SK-N-DZ (cell line): ENCODE data around the gene DNAJB13. TPM values are rescaled to one million over a fixed set of nuclear protein-coding genes. Genes with fewer than 3 reads are reported as not detected.
"Not testable (repeated sequence)": the region's sequence is repeated elsewhere in the genome, so short reads cannot be mapped to it uniquely, and the experiment has no call there.

Experiments used
- DNase-seq: peaks from one replicate; pipeline ENCODE4 v3.0.0-alpha.2; 2015; ENCODE audit warnings: low spot score
- polyA plus RNA-seq, 2 experiments: library from polyadenylated mRNA; depleted of rRNA; stranded (reverse); fragments of >200 nt; gene quantifications; 2 replicates each; pipeline ENCODE4 v1.2.3, GENCODE V29; 2014

Gene DNAJB13, protein sequence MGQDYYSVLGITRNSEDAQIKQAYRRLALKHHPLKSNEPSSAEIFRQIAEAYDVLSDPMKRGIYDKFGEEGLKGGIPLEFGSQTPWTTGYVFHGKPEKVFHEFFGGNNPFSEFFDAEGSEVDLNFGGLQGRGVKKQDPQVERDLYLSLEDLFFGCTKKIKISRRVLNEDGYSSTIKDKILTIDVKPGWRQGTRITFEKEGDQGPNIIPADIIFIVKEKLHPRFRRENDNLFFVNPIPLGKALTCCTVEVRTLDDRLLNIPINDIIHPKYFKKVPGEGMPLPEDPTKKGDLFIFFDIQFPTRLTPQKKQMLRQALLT
- not detected in 2 replicates for polyA plus RNA-seq (2014; cell fraction: cytosol; rRNA removed)
- polyA plus RNA-seq (2014; cell fraction: nucleus; rRNA removed): not detected in 2 replicates

DNA sequence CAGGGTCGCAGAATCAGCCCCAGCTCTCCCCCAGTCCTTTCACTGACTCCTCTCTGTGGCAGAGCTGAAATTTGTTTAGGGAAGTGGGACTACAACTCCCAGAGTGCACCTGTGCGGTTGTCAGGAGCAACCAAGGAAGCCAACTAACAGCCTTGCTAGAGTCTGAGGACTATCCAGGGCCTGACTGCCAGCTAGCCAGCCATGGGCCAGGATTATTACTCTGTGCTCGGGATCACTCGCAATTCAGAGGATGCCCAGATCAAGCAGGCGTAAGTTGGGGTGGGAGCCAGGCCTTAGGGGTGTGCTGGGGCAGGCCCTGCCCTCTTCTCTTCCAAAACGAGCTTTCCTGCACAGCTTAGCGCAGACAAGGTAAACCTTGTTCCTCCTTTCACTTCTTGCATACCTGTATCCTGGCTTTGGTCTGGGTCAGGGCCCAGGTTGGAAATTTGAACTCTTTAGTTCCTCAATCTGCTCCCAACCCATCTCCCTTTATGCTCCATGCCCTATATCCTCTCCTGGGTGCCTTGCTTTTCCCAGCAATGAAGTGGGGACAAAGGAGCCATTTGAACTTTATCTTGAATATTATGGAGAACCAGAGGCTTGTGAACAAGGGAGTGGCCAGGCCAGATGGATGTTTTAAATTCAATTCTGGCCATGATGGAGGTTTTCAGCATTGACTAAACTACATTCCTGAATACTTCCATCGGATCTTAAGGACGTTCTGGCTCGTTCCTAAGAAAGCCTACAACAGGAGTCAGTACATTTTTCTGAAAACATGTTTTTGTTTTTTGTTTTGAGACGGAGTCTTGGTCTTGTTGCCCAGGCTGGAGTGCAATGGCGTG is at the start of gene DNAJB13:
Gene DNAJB13, plus strand, starts transcription at position 158 of the 842 bp plus-strand sequence. Its CDS starts 44 bp downstream, at position 202.
- peak; percentile 67 for DNase-seq

DNA sequence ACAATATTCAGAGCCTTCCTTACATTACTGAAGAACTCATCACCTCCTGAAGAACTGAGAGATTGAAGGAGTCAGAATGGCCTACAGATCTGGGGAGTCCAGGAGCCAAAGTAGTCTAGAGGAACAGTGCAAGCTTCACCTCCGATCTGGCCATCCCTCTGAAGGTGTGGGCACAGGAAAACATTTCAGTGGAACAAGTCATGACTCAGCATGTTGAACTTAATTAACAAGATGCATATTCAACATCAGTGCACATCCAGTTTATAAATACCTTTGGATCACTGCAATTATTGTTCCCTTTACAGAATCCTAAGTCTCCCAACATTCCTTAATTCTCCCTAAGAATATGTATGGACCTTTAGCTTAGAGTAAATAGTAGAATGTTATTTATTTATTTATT is 48.5 kb upstream of the DNAJB13 start:
- DNase-seq: no peak

DNA sequence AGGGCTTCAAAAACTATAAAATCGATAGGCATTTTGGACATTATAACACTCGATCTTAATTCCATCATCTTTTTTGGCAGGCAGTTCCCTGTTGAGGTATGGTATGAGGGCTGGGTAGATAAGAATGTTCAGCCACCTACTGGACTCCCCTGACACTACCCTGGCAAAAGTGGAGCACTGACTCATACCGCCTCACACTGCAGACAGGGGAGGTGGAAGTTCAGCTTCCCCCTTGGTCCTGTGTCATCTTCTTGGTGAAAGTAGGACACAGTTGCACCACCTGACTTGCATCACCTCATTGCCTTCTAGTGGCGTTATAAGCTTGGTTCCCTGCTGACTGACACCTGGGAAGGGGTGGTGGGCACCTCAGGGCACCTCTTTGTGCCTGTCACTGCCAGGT is 43.6 kb upstream of the DNAJB13 start:
- no peak for DNase-seq

DNA sequence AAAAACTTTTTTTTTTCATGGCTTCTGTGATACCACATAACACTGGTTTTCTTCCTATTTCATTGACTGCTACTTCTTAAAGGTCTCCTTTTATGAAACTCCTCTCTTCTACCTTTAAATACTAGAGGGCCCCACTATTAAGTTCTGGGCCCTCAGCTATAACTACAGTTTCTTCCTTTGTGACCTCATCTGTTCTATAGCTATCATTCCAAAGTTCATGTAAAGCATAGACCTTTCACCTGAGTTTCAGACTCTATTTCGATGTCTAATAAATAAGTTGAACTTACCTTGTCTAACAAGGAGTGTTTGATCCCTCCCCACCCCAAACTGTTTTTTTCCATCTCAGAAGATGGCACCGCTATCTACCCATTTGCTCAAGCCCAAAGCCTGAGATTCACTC is 38.8 kb upstream of the DNAJB13 start:
- DNase-seq: no peak

DNA sequence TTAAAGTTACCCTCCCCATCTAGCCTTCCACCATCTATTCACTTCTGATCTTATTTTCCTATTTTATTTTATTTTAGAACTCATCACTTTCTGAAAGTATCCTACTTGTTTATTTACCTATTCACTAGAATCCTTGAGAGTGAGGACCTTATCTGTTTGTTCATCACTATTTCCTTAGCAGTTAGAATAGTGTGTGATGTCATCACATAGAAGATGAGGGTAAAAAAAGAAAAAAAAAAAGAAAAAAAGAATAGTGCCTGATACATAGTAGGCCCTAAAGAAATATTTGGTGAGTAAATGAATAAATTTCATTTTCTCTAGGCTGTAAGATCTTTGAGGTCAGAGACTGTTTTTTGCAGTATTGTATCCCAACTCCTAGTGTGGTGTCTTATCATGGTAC is 37.4 kb upstream of the DNAJB13 start:
- no peak for DNase-seq

DNA sequence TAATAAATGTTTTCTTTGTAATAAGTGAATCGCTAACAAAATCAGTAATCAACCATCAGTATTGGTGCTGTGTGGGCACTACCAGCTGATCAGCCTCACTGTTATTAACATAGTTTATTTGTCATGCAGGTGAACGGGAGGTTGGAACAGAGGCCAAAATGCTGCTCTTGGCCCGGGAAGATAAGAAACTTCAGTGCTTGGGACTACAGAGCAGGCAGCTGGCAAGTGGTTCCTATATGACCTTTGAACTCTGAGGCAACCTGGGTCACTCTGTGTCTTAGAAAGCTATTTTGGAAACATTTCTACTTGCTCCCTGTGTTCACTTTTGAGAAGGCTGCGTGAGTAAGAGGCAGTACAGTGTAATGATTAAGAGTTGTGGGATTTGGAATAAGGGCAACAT is 36.5 kb upstream of the DNAJB13 start:
- no peak for DNase-seq

DNA sequence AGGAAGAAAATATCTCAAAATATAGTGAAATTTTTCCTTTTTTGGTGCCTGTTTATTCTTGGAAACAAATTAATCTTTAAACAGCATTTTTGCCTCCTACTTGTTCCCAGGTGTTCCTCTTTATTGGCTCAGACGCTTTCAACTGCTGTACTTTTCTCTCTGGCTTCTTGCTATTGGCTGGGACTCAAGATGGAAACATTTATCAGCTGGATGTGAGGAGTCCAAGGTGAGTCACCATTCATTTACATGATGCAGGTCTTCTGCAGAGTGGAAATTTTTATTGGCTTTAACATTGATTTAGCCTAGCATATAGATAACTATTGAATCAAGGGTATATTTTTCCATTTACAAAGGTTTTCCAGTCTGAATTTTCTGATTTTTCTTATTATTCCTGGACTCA is 34.4 kb upstream of the DNAJB13 start:
- no peak for DNase-seq

DNA sequence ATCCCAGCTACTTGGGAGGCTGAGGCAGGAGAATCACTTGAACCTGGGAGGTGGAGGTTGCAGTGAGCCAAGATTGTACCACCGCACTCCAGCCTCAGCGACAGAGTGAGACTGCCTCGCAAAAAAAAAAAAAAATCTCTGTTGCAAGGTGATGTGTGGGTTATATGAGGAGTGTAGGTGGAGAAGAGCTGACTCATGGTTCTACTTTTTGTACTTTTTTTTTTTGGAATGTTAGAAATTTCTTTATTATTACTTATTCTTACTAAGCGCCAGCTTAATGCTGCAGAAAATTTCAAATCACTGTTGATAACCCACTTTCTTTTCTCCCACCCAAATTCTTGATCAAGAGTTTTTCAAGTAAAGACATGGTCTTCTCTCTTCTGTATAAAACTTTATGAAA is 29.6 kb upstream of the DNAJB13 start:
- DNase-seq: no peak

DNA sequence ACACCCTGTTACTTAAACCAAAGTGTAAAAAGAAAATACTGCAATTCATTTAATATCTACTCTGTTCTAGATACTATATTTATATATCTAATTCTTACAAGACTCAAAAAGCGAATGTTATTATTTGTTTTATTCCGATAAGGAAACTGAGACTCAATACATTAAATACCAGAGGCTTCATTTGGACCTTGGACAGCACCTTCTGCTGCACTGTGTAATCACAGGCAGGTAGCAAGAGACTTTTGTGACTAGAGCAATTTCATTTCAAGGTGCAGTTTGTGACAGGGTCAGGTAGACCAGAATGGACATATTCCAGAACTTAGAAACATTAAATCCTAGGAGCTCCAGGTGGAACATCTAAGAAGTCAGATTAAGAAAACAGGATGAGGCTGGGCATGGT is 21.4 kb upstream of the DNAJB13 start:
- DNase-seq: no peak

DNA sequence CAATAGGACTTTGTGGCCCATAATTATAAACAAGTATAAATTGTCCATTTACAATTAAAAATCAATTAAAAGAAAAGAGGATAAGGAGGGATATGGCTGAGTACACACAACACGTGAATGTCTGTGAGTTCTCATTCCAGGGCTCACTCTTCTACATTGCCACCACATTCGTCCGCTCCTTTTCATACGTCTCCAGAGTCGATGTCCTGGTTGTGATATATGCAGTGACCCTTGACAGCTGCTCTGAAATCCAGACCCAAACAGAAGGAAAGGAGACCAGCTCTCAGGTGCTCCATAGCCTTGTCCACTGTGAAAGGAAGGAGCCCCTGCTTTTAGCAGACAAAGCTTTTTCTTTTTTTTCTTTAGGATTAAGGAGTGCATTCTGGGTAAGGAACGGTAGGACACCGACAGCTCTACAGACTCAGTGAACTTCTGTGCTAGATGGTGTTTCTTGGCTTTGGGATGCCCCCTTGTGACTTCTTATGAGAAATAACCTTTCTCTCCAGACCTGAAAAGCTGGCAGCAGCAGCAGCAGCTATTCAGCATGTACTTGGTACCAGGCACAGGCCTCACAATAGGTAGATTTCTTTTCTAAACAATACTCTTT is 19.7 kb upstream of the DNAJB13 start:
- DNase-seq: peak; percentile 65

DNA sequence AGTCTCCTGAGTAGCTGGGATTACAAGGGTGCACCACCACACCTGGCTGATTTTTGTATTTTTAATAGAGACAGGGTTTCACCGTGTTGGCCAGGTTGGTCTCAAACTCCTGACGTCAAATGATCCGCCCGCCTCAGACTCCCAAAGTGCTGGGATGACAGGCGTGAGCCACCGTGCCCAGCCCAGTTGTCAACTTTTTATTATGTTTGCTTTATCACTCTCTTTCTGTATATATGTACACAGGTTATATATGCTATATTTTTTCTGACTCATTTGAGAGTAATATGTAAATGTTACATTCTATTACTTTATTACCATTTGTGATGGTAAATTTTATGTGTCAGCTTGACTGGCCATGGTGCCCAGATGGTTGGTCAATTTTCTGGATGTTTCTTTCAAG is 18.9 kb upstream of the DNAJB13 start:
- DNase-seq: no peak

DNA sequence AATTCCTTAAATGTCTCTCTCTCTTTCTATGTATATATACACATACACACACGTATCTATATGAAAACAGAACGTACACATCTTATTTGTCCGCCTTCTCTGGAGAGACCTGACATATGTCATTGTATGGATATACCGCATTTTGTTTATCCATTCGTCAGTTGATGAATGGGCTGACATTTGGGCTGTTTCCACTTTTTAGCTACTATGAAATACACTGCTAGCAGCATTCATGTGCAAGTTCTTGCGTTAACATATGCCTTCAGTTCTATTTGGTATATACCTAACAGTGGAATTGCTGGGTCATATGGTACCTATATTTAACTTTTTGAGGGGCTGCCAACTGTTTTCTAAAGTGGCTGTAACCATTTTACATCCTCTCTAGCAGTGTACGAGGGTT is 18.0 kb upstream of the DNAJB13 start:
- no peak for DNase-seq

DNA sequence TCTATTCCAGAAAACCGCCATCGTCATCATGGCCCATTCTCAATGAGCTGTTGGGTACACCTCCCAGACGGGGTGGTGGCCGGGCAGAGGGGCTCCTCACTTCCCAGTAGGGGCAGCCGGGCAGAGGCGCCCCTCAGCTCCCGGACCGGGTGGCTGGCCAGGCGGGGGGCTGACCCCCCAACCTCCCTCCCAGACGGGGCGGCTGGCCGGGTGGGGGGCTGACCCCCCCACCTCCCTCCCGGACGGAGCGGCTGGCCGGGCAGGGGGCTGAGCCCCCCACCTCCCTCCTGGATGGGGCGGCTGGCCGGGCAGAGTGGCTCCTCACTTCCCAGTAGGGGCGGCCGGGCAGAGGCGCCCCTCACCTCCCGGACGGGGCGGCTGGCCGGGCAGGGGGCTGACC is 14.8 kb upstream of the DNAJB13 start:
- DNase-seq: not testable (repeated sequence)

DNA sequence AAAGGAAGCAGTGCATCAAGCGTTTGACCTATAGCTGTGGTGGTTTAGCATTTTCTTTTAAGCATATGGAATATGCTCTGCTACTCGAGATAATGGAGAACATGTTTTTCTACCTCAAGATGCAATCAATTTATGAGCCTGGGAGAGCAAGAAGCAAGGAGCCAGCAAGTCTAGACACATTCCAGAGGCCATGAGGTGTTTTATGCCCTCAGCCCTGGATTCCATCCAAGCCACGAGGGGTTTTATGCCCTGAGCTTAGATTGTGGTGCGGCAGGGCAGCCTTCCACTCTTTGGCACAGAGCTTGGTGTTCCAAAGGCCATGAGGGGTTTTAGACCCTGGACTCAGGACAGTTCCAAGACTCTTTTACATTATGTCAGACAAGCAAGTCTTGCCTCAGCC is 11.7 kb upstream of the DNAJB13 start:
- no peak for DNase-seq

DNA sequence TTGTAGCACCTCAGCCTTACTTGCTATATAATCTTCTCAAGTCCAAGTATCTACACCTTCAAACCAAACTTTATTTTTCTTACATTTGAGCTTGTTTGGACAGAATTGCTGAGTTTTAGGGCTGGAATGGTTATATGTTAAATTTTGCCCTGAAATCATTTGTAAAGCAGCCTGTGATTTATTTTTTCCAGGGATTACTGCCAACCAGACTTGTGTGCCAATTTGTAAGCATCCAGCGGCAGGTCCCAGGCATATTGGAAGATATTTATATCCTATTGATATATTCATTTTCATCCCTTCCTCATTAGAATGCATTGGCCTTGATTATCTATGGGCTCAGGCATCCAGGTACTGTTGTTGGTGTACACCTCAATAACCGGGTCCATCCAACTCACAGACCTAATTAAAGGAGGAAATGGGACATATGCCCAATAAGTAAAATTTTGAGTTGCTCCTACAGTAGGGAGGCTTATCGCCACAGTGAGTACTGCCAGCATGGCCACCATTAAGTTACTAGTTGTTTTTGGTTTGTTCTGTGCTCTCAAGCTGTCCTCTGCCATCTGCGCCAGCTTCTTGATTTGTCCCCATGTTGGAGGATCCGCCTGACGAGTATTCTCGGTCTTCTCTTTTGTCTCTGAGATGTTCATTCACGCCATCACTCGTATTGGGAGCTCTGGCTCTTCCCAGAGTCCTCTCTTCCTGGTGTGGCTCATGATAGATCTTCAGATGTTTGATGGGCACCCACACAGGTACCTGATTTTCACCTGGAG is 9.8 kb upstream of the DNAJB13 start:
- no peak for DNase-seq

DNA sequence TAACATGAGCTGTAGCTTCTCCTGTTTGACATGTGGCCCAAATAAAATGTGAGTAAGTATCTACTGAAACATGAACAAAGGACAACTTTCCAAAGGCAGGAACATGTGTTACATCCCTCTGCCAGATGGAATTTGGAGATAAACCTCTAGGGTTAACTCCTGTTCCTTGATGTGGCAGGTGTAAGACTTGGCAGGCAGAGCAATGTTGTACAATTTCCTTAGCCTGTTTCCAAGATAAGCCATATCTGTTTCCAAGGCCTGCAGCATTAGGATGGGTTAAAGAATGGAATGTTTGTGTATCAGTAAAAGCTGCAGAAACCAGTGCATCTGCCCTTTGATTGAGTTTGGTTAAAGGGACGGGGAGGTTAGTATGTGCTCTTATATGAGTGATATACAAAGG is 8.8 kb upstream of the DNAJB13 start:
- DNase-seq: peak; percentile 74

DNA sequence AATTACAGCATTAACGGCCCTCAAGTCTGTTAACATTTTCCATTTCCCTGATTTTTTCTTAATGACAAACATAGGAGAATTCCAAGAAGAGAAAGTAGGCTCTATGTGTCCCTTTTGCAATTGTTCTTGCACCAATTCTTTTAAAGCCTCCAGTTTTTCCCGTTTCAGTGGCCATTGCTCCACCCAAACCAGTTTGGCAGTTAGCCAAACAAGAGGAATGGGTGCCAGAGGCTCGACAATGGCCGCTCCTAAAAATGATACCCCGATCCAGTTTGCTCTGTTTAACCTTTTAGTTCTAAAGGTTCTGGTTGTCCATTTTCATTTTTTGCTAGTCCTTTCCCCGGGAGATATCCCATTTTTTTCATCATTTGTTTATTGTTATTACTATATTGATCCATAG is 6.7 kb upstream of the DNAJB13 start:
- DNase-seq: no peak

DNA sequence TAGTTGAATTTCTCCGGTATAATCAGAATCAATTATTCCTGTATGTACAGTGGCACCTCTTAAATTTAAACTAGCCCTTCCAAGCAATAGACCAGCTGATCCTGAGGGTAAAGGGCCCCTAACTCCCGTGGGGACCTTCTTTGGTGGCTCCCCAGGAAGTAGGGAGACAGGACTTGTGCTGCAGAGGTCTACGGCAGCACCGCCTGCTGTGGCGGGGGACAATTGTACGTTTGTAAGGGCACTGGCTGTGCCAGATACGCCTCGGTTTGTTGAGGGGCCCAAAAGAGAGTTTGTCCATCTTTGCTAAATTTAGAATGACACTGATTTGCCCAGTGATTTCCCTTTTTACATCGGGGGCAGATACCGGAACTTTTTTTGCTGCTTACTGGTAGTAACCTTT is 5.9 kb upstream of the DNAJB13 start:
- no peak for DNase-seq

DNA sequence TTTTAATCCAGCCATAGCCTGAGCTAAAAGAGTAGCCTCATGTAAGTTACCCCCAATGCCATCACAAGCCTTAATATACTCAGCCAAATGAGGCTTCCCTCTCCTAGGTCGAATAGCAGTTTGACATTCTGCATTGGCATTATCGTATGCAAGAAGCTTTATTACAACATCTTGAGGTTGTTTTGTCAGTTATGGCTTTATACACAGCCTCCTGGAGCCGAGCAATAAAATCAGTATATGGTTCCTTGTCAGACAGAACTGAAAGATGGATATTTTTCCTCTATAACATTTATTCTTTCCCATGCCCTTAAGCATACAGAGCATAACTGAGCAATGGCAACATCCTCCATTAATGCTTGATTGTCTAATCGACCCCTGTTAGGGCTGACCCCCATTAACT is 5.4 kb upstream of the DNAJB13 start:
- DNase-seq: no peak

DNA sequence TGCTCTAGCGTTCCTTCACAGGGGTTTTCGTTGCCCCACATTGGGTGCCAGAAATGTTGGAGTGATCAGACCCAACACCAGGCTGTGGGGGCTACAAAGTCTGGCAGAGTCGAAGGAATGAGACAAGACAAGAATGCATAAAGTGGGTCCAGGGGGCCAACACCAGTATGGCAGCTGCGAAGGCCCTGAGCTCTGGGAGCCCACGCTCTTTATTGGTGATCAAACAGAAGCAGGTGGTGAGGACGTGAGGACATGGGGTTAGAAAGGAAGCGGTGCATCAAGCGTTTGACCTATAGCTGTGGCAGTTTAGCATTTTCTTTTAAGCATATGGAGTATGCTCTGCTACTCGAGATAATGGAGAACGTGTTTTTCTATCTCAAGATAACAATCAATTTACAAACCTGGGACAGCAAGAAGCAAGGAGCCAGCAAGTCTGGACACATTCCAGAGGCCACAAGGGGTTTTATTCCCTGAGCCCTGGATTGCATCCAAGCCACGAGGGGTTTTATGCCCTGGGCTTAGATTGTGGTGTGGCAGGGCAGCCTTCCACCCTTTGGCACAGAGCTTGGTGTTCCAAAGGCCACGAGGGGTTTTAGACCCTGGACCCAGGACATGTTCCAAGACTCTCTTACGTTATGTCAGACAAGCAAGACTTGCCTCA is 3.9 kb upstream of the DNAJB13 start:
- no peak for DNase-seq

DNA sequence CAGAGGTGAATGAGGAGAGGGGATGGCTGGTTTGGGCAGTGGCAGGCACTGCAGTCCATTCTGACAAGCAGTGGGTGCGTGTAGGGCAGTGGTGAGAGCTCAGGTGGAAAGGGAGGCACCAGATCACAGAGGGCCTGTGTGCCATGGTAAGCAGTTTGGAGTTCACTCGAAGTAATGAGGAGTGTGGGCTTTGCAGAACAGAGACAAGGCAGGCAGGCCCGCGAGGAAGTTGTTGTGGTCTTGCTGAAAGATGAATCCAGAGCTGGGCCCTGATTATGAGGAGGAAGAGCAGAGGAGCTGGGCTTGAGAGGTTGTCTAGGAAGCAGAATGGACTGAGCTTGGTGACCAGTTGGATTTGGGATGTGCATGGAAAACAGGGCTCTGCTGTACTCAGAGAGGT is 1.6 kb upstream of the DNAJB13 start:
- DNase-seq: no peak
